Fibroblast of villous mesenchyme (primary cell): ENCODE data around the gene ITGA8. TPM values are rescaled to one million over a fixed set of nuclear protein-coding genes. Genes with fewer than 3 reads are reported as not detected.
A peak's percentile ranks its signal among the peaks of the same experiment; 100 is the strongest.

ENCODE experiments used
- DNase-seq: peaks from one replicate; pipeline ENCODE4 v3.0.0-alpha.2; 2010; ENCODE audit warnings: low read depth
- H3K4me3 ChIP-seq: 2 replicates; pipeline ENCODE4 v1.5.1; 2011; ENCODE audit warnings: low read depth, mild to moderate bottlenecking, low read length
- CTCF ChIP-seq: IDR thresholded peaks from 2 replicates; pipeline ENCODE4 v1.5.1; 2012; ENCODE audit warnings: low read depth, mild to moderate bottlenecking, low read length; ENCODE audit not compliant: insufficient read depth
- total RNA-seq: library from RNA; depleted of rRNA; stranded (reverse); fragments of >200 nt; gene quantifications from 2 replicates; pipeline ENCODE4 v1.2.3, GENCODE V29; 2012

Gene ITGA8
- total RNA-seq, 1 donor = 1.3 TPM

GRCh38 chr10:15572531-15573045, 147.1 kb downstream of the ITGA8 start:
- H3K4me3 ChIP-seq = no peak overlapping the region
- TF ChIP-seq CTCF = no peak
- DNase-seq = no peak

- H3K4me3 ChIP-seq = no peak overlapping the region
- peak; percentile 51 for DNase-seq
- no peak for TF ChIP-seq CTCF
Measured at GRCh38 chr10:15571575-15571974, 148.1 kb downstream of the ITGA8 start.

DNA sequence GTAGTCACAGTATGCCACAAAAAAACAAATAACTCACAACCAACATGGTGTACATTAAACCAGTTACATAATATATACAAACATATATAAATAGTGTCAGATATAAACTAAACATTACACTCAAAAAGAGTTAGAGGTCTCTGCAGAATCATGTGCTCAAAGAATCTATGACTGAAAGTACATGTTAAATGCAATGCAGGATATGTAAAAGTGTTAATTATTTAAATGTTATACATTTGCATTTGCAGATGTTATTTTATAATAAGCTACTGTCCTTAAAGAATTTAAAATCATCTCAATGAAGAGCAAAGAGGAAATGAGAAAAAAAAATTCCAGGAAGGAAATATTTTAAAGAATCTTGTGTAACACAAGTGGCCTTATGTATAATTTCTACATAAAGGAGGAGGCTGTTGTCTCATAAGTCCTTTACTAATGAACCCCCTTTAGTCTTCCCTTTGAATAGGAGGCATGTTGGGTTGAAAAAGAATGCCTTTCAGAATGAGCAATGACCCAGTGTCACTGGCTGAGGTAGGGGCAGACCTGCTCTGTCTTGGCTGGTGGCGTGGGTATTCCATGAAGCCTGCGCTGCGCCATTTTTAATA, 148.9 kb downstream of the ITGA8 start:
- no peak overlapping the region for H3K4me3 ChIP-seq
- DNase-seq = no peak
- no peak for TF ChIP-seq CTCF

DNA sequence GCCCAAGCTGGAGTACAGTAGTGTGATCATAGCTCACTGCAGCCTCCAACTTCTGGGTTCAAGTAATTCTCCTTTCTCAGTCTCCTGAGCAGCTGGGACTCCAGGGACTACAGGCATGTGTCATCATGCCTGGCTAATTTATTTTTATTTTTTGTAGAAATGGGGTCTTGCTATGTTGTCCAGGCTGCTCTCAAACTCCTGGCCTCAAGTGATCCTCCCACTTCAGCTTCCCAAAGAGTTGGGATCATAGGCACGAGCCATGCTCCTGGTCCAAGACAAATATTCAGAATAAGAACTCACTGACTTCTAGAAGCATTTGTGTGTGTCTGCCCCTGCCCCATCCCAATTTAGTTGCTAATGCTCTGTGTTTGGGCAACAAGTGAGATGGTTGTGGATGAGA, 151.8 kb downstream of the ITGA8 start:
- no peak for DNase-seq
- no peak overlapping the region for H3K4me3 ChIP-seq
- no peak for TF ChIP-seq CTCF

- H3K4me3 ChIP-seq = no peak overlapping the region
- DNase-seq = no peak
- no peak for TF ChIP-seq CTCF
Measured at GRCh38 chr10:15563246-15563645, 156.5 kb downstream of the ITGA8 start.

- no peak overlapping the region for H3K4me3 ChIP-seq
- no peak for TF ChIP-seq CTCF
- no peak for DNase-seq
Measured at GRCh38 chr10:15562578-15562977, 157.1 kb downstream of the ITGA8 start.

GRCh38 chr10:15562116-15562515, 157.6 kb downstream of the ITGA8 start:
- TF ChIP-seq CTCF = no peak
- no peak overlapping the region for H3K4me3 ChIP-seq
- DNase-seq = no peak
